Measurements from ENCODE around the gene ADGRF5. TPM values are rescaled to one million over a fixed set of nuclear protein-coding genes. Genes with fewer than 3 reads are reported as not detected.
A peak's percentile ranks its signal among the peaks of the same experiment; 100 is the strongest.
"Not testable (repeated sequence)": the region's sequence is repeated elsewhere in the genome, so short reads cannot be mapped to it uniquely, and the experiment has no call there.

The ADGRF5 gene
- total RNA-seq, 1 experiment from 2014 or later = 0.07 TPM

- peak; percentile 36 for DNase-seq (ENCODE audit: low read depth)
These were observed 30.4 kb downstream of the ADGRF5 start for GRCh38 chr6:46891252-46891795.

- peak; percentile 84 for DNase-seq (ENCODE audit: low read depth)
These were observed 33.2 kb downstream of the ADGRF5 start for GRCh38 chr6:46888578-46888977.

- DNase-seq (ENCODE audit: low read depth) = peak; percentile 85
These were observed 33.7 kb downstream of the ADGRF5 start for GRCh38 chr6:46888031-46888430.

- no peak for DNase-seq (ENCODE audit: low read depth)
These were observed 39.1 kb downstream of the ADGRF5 start for GRCh38 chr6:46882645-46883044.

GRCh38 chr6:46879003-46879402 lies 42.7 kb downstream of the ADGRF5 start:
- no peak for DNase-seq (ENCODE audit: low read depth)

GRCh38 chr6:46876126-46876525 lies 45.6 kb downstream of the ADGRF5 start:
- peak; percentile 99 for DNase-seq (ENCODE audit: low read depth)

GRCh38 chr6:46867411-46867810 lies 54.3 kb downstream of the ADGRF5 start:
- DNase-seq (ENCODE audit: low read depth) = peak; percentile 49

- no peak for DNase-seq (ENCODE audit: low read depth)
These were observed 56.5 kb downstream of the ADGRF5 start for GRCh38 chr6:46865221-46865620.

GRCh38 chr6:46863791-46864190 lies 57.9 kb downstream of the ADGRF5 start:
- DNase-seq (ENCODE audit: low read depth) = peak; percentile 40

- DNase-seq (ENCODE audit: low read depth) = no peak
These were observed 59.4 kb downstream of the ADGRF5 start for GRCh38 chr6:46862381-46862780.

- DNase-seq (ENCODE audit: low read depth) = peak; percentile 49
These were observed 65.8 kb downstream of the ADGRF5 start for GRCh38 chr6:46855966-46856365.

- not testable (repeated sequence) for DNase-seq (ENCODE audit: low read depth)
These were observed 70.2 kb downstream of the ADGRF5 start for GRCh38 chr6:46851576-46851975.

GRCh38 chr6:46850792-46851191 lies 70.9 kb downstream of the ADGRF5 start:
- peak; percentile 90 for DNase-seq (ENCODE audit: low read depth)

GRCh38 chr6:46849361-46849690 lies 72.4 kb downstream of the ADGRF5 start:
- DNase-seq (ENCODE audit: low read depth) = peak; percentile 91

- DNase-seq (ENCODE audit: low read depth) = peak; percentile 92
These were observed 72.9 kb downstream of the ADGRF5 start for GRCh38 chr6:46848684-46849360.

- DNase-seq (ENCODE audit: low read depth) = no peak
These were observed 76.6 kb downstream of the ADGRF5 start for GRCh38 chr6:46845126-46845525.

GRCh38 chr6:46842252-46842846 lies 79.4 kb downstream of the ADGRF5 start:
- not testable (repeated sequence) for DNase-seq (ENCODE audit: low read depth)

GRCh38 chr6:46838033-46838432 lies 83.7 kb downstream of the ADGRF5 start:
- DNase-seq (ENCODE audit: low read depth) = no peak

- not testable (repeated sequence) for DNase-seq (ENCODE audit: low read depth)
These were observed 86.7 kb downstream of the ADGRF5 start for GRCh38 chr6:46834991-46835390.

GRCh38 chr6:46834257-46834916 lies 87.4 kb downstream of the ADGRF5 start:
- DNase-seq (ENCODE audit: low read depth) = not testable (repeated sequence)

- peak; percentile 18 for DNase-seq (ENCODE audit: low read depth)
These were observed 88.9 kb downstream of the ADGRF5 start for GRCh38 chr6:46832816-46833215.

- DNase-seq (ENCODE audit: low read depth) = no peak
These were observed 92.8 kb downstream of the ADGRF5 start for GRCh38 chr6:46828939-46829338.

- no peak for DNase-seq (ENCODE audit: low read depth)
These were observed 100.3 kb downstream of the ADGRF5 start for GRCh38 chr6:46821458-46821881.

Measured in M059J (cell line).